HG03095 (cell line): Measurements from ENCODE around the gene MAPT.

Source experiments
- ATAC-seq: cut with Tn5 transposase; IDR thresholded peaks from one replicate; pipeline ENCODE4 v1.9.1; 2021; ENCODE audit warnings: moderate library complexity; ENCODE audit not compliant: unreplicated experiment

MAPT gene

GRCh38 chr17:46026166-46027047 is 132.1 kb downstream of the MAPT start:
- no peak for ATAC-seq

GRCh38 chr17:46027048-46027975 is 133.0 kb downstream of the MAPT start:
- ATAC-seq, result no peak

GRCh38 chr17:46027976-46028325 is 133.6 kb downstream of the MAPT start:
- no peak for ATAC-seq

- ATAC-seq, result no peak
These were observed 134.0 kb downstream of the MAPT start for GRCh38 chr17:46028374-46028773.

GRCh38 chr17:46028981-46029565 is 134.7 kb downstream of the MAPT start:
- ATAC-seq, result no peak

- ATAC-seq, result no peak
These were observed 135.3 kb downstream of the MAPT start for GRCh38 chr17:46029627-46030026.

GRCh38 chr17:46030752-46031151 is 136.4 kb downstream of the MAPT start:
- ATAC-seq, result no peak

GRCh38 chr17:46031440-46031839 is 137.1 kb downstream of the MAPT start:
- ATAC-seq, result no peak

- ATAC-seq, result no peak
These were observed 137.6 kb downstream of the MAPT start for GRCh38 chr17:46031920-46032319.

- no peak for ATAC-seq
These were observed 138.6 kb downstream of the MAPT start for GRCh38 chr17:46032909-46033308.

GRCh38 chr17:46033392-46033791 is 139.0 kb downstream of the MAPT start:
- ATAC-seq, result no peak

- ATAC-seq, result no peak
These were observed 140.9 kb downstream of the MAPT start for GRCh38 chr17:46035112-46035818.

- ATAC-seq, result no peak
These were observed 142.1 kb downstream of the MAPT start for GRCh38 chr17:46036491-46036890.

- ATAC-seq, result no peak
These were observed 143.4 kb downstream of the MAPT start for GRCh38 chr17:46037722-46038255.

- ATAC-seq, result no peak
These were observed 144.1 kb downstream of the MAPT start for GRCh38 chr17:46038414-46038813.

GRCh38 chr17:46038937-46039336 is 144.6 kb downstream of the MAPT start:
- no peak for ATAC-seq

GRCh38 chr17:46039592-46040186 is 145.3 kb downstream of the MAPT start:
- no peak for ATAC-seq

- no peak for ATAC-seq
These were observed 147.9 kb downstream of the MAPT start for GRCh38 chr17:46042246-46042645.

- no peak for ATAC-seq
These were observed 148.6 kb downstream of the MAPT start for GRCh38 chr17:46042925-46043324.

- no peak for ATAC-seq
These were observed 149.3 kb downstream of the MAPT start for GRCh38 chr17:46043606-46044005.
